ENCODE results near the gene TRIP13.
A peak's percentile ranks its signal among the peaks of the same experiment; 100 is the strongest.
"Not testable (repeated sequence)": the region's sequence is repeated elsewhere in the genome, so short reads cannot be mapped to it uniquely, and the experiment has no call there.

The TRIP13 gene

DNA sequence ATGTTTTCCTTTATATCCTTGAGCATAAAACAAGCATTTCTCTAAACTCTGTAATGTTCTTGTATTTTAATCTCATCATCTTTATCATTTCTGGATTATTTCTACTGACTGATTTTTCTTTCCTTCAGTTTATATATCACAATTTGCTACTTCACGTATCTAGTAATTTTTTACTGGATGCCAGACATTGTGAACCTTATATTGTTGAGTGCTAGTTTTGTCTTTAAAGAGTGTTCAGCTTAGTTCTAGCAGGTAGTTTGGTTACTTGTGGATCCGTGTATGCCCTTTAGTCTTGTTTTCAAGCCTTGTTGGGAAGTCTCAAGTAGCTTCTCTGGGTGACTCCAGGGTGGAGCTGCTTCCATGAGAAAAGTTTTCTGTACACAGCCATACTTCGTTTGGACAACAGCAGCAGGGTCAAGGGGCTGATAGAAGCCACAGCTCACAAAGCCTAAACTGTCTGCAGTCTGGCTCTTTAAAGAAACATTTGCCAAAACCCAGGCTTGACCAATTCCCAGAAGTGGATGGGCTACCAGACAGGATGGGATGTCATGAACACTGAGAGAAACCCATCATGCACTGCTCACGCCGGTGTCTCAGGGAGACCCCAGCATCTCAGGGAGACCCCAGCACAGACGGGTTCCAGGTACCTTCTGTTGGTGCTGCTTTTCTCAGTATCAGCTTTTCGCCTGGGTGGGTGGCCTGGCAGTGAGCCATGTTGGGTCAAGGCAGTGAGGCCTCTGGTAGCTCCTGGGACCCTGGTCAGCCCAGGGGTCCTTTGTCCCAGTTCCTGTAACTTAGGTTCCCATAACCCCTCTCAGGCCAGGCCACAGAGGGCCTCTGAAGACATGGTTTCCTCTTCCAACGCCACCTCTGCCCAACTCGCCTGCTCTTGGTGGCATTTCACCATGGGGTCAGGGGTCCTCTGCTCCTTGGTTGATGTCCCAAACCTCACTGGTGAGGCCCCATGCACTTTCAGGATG lies 29.1 kb downstream of the TRIP13 start:
- DNase-seq: no peak

- DNase-seq: no peak
Observed at GRCh38 chr5:922436-923280, 30.0 kb downstream of the TRIP13 start.

- peak; percentile 30 for DNase-seq
Observed at GRCh38 chr5:923281-923873, 30.7 kb downstream of the TRIP13 start.

GRCh38 chr5:926417-927171 lies 33.9 kb downstream of the TRIP13 start:
- no peak for DNase-seq

DNA sequence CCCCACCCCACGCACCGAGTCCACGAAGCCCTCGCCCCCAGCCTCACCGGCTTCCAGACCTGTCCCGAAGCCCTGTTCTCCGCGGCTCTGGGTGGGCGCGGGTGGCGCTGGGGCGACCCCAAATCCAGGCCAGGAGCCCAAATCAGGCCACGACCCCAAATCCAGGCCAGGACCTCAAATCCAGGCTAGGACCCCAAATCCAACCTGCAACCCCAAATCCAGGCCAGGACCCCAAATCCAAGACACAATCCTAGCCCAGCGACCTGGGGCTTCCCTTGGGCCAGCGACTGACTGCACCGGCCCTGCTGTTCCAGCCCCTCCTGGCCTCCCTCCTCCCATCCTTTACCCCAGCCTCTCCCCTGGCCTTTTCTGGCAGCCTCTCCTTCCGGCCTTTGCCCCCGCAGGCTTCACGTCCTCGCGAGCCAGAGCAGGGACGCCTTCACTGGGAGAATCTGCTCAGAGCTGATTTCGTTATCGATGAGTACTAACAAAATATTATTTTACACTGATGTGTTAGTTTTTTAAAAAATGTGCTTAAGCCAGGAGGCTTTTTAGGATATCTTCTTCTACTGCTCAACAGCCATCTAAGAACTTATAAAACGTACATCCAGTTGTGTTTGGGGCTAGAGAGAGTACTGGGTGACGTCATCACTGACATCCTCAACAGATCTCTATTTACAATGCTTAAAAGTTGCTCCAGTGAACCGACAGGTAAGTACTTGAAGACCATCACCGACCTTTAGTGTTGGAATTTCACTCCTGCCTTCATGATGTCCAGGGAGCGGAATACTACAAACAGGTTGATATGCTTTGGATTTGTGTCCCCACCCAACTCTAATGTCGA lies 34.7 kb downstream of the TRIP13 start:
- no peak for DNase-seq

GRCh38 chr5:929182-929581 lies 36.5 kb downstream of the TRIP13 start:
- DNase-seq: not testable (repeated sequence)

DNA sequence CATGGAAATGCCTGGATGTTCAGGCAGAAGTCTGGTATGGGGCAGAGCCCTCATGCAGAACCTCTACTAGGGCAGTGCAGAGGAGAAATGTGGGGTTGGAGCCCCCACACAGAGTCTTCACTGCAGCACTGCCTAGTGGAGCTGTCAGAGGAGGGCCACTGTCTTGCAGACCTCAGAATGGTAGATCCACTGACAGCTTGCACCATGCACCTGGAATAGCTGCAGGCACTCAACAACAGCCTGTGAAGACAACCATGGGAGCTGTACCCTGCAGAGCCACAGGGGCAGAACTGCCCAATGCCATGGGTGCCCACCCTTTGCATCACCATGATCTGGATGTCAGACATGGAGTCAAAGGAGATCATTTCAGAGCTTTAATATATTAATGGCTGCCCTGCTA lies 36.9 kb downstream of the TRIP13 start:
- no peak for DNase-seq

DNA sequence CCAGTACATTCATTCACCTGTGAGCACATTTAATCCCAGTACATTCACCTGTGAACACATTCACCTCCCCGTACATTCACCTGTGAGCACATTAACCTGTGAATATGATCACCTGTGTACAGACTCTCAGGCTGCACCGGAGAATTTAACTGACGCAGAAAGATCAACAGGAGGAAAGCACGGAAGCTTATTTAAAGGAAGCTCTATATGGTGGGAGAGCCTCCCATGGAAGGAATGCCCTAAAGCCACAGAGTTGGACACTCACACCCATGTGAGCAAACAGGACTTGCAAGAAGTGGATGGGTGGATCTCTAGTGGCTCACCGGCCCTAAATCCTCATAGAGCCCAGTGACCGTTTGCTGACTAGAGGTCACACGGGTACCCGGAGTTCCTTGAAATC lies 38.2 kb downstream of the TRIP13 start:
- DNase-seq: no peak

GRCh38 chr5:931570-932145 lies 39.0 kb downstream of the TRIP13 start:
- no peak for DNase-seq

- DNase-seq: no peak
Observed at GRCh38 chr5:932151-932627, 39.5 kb downstream of the TRIP13 start.

DNA sequence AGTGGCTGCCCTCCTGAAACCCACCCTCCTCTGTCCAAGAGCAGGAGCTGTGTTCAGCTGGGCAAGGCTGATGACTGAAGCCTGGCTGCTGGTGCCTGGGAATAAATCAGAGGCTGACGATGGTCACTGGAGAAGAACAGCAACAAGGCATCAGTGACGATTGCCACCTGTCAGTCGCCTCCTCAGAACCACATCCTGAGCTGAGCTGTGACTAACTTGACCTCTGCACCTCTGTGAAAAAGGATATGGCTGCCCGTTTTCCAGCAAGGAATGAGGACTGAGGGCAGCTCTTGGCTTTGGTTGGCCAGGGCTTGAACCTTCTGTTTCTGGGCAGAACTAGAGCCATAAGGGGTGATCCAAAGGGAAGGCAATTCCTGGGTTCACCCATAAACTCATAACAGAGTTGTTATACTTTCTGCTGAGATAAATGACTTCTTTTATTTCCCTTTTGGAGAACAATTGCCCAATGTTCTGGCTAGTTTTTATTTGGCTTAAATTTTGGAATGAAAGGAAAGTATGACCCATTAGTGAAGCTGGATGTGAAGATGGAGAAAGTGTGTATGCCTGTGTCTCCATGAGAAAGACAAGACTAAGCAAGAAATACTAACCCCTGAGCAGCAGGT lies 40.1 kb downstream of the TRIP13 start:
- DNase-seq: no peak

- DNase-seq: no peak
Observed at GRCh38 chr5:933251-933861, 40.7 kb downstream of the TRIP13 start.

DNA sequence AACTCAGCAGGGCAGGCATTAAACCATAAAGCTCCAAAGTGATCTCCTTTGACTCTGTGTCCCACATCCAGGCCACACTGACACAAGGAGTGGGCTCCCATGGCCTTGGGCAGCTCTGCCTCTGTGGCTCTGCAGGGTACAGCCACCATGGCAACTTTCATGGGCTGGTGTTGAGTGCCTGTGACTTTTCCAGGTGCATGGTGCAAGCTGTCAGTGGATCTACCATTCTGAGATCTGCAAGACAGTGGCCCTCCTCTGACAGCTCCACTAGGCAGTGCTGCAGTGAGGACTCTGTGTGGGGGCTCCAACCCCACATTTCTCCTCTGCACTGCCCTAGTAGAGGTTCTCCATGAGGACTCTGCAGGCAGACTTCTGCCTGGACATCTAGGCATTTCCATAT lies 41.3 kb downstream of the TRIP13 start:
- DNase-seq: not testable (repeated sequence)

- not testable (repeated sequence) for DNase-seq
Observed at GRCh38 chr5:934381-934967, 41.8 kb downstream of the TRIP13 start.

GRCh38 chr5:935510-936084 lies 42.9 kb downstream of the TRIP13 start:
- no peak for DNase-seq

GRCh38 chr5:936149-937144 lies 43.8 kb downstream of the TRIP13 start:
- no peak for DNase-seq

GRCh38 chr5:937151-937924 lies 44.7 kb downstream of the TRIP13 start:
- no peak for DNase-seq
